Endothelial cell of umbilical vein (primary cell): ENCODE results near the gene SLC44A5. TPM values are rescaled to one million over a fixed set of nuclear protein-coding genes. Genes with fewer than 3 reads are reported as not detected.

Experiments used
- BruUV-seq: library from RNA; stranded (reverse); fragments of 400-500 nt; replicated peaks from 2 replicates; lab custom pipeline; 2021; lab: Mats Ljungman, UMichigan
- CTCF ChIA-PET: fragments of 300-600, 350-600 bp; sonication (Branson Sonifier 250); formaldehyde crosslinking; loops from one replicate; lab custom pipeline; 2021; ENCODE audit warnings: antibody characterized with exemption, inconsistent platforms; lab: Charles Lee
- POLR2A ChIA-PET: fragments of 300-600, 350-600 bp; sonication (Branson Sonifier 250); formaldehyde crosslinking; loops from one replicate; lab custom pipeline; 2021; ENCODE audit warnings: antibody characterized with exemption, inconsistent platforms; lab: Charles Lee
- DNase-seq: peaks from one replicate; pipeline ENCODE4 v3.0.0-alpha.2; 2011; ENCODE audit warnings: low read depth, low spot score
- FAIRE-seq: peaks from 2 replicates; lab custom pipeline; 2011; peaks lifted over from hg19 to GRCh38; lab: Jason Lieb, UNC
- H2AFZ ChIP-seq: 2 replicates; pipeline ENCODE4 v1.6.0; 2012; ENCODE audit warnings: low read depth, low read length, control low read depth, inconsistent platforms
- H3K27ac ChIP-seq: 2 replicates; pipeline ENCODE4 v1.5.1; 2011; ENCODE audit warnings: low read depth, mild to moderate bottlenecking, control low read depth, low read length, moderate library complexity; ENCODE audit not compliant: insufficient read depth
- H3K27me3 ChIP-seq, 2 experiments: 2 replicates each; pipeline versions ENCODE4 v1.6.0 to v1.6.1; 2011; ENCODE audit warnings: low read length in 2 of 2, mixed read lengths in 1 of 2; ENCODE audit not compliant: control insufficient read depth in 2 of 2, insufficient read depth in 2 of 2
- H3K36me3 ChIP-seq, 2 experiments: 2 replicates in 1 of 2; 3 replicates in 1 of 2; pipeline ENCODE4 v1.5.1; 2011; ENCODE audit warnings: low read length in 2 of 2, mild to moderate bottlenecking in 1 of 2, moderate library complexity in 1 of 2; ENCODE audit not compliant: control insufficient read depth in 2 of 2, insufficient read depth in 2 of 2; ENCODE audit errors: extremely low read depth in 1 of 2
- H3K4me1 ChIP-seq: 3 replicates; pipeline ENCODE4 v1.5.1; 2011; ENCODE audit warnings: mild to moderate bottlenecking, low read length; ENCODE audit not compliant: control insufficient read depth, insufficient read depth; ENCODE audit errors: extremely low read depth
- H3K4me2 ChIP-seq: 2 replicates; pipeline ENCODE4 v1.6.1; 2011; ENCODE audit warnings: low read length, control low read depth, mixed read lengths; ENCODE audit not compliant: insufficient read depth
- H3K4me3 ChIP-seq, 3 experiments: fragments of 200-600 bp in 1 of 3; sonication (generic), shearing (Covaris generic) in 1 of 3; replicated peaks in 1 of 3; 2 replicates each; pipeline ENCODE4 v1.5.1; 2011 to 2016; ENCODE audit warnings: control low read depth in 3 of 3, low read length in 3 of 3, mild to moderate bottlenecking in 2 of 3, inconsistent platforms in 1 of 3, low read depth in 1 of 3, moderate library complexity in 1 of 3; ENCODE audit not compliant: insufficient read depth in 1 of 3
- H3K79me2 ChIP-seq: 2 replicates; pipeline ENCODE4 v1.6.0; 2012; ENCODE audit warnings: low read length, inconsistent platforms; ENCODE audit not compliant: control insufficient read depth, insufficient read depth
- H3K9ac ChIP-seq: replicated peaks from 2 replicates; pipeline ENCODE3; 2011; ENCODE audit warnings: low read length, control low read depth; ENCODE audit not compliant: insufficient read depth; ENCODE audit errors: extremely low read depth
- H3K9me1 ChIP-seq: replicated peaks from 3 replicates; pipeline ENCODE4 v1.6.0; 2011; ENCODE audit warnings: mild to moderate bottlenecking, low read length; ENCODE audit not compliant: control insufficient read depth, insufficient read depth; ENCODE audit errors: extremely low read depth
- H3K9me3 ChIP-seq: replicated peaks from 2 replicates; pipeline ENCODE4 v1.5.1; 2012; ENCODE audit warnings: low read length, inconsistent platforms; ENCODE audit not compliant: control insufficient read depth, insufficient read depth
- H4K20me1 ChIP-seq: replicated peaks from 2 replicates; pipeline ENCODE3; 2011; ENCODE audit warnings: mild to moderate bottlenecking, low read length; ENCODE audit not compliant: control insufficient read depth, insufficient read depth; ENCODE audit errors: extremely low read depth
- CTCF ChIP-seq, 2 donors: IDR thresholded peaks; 1 replicate in 1 of 2; 2 replicates in 1 of 2; pipeline ENCODE4 v1.5.1; 2011; ENCODE audit warnings: low read length in 2 of 2, mild to moderate bottlenecking in 2 of 2, moderate library complexity in 2 of 2, control low read depth in 1 of 2, inconsistent platforms in 1 of 2, low read depth in 1 of 2; ENCODE audit not compliant: insufficient read depth in 1 of 2; ENCODE audit errors: extremely low read depth in 1 of 2
- EZH2 ChIP-seq: IDR thresholded peaks from 2 replicates; pipeline ENCODE4 v1.6.1; 2012; ENCODE audit warnings: borderline replicate concordance, low read depth, mild to moderate bottlenecking, moderate library complexity, low read length, inconsistent platforms; ENCODE audit not compliant: severe bottlenecking
- FOS ChIP-seq: IDR thresholded peaks from 2 replicates; pipeline ENCODE4 v1.6.1; 2011; ENCODE audit warnings: mild to moderate bottlenecking, low read length, moderate library complexity, borderline replicate concordance; ENCODE audit not compliant: insufficient read depth
- GATA2 ChIP-seq: IDR thresholded peaks from 2 replicates; pipeline ENCODE4 v1.7.0; 2011; ENCODE audit warnings: low read depth, mild to moderate bottlenecking, moderate library complexity, mixed read lengths, low read length; ENCODE audit not compliant: insufficient read length, insufficient read depth
- JUN ChIP-seq: IDR thresholded peaks from 2 replicates; pipeline ENCODE4 v1.6.1; 2011; ENCODE audit warnings: borderline replicate concordance, low read depth; ENCODE audit not compliant: insufficient read length, insufficient read depth
- MAX ChIP-seq: IDR thresholded peaks from 2 replicates; pipeline ENCODE4 v1.6.1; 2011; ENCODE audit not compliant: insufficient read depth, insufficient read length
- MYC ChIP-seq: IDR thresholded peaks from one replicate; pipeline ENCODE4 v1.6.1; 2011; ENCODE audit warnings: mild to moderate bottlenecking, low read depth, low read length
- POLR2A ChIP-seq: IDR thresholded peaks from 2 replicates; pipeline ENCODE4 v1.6.1; 2012; ENCODE audit warnings: low read depth, mild to moderate bottlenecking, control low read depth, low read length
- POLR2AphosphoS5 ChIP-seq: IDR thresholded peaks from 2 replicates; pipeline ENCODE4 v1.6.1; 2012; ENCODE audit warnings: low read depth, mild to moderate bottlenecking, control low read depth, low read length, moderate library complexity; ENCODE audit not compliant: insufficient read depth
- dilution Hi-C: fragments of 300-500 bp; cut with MboI; formaldehyde crosslinking; loops from one replicate; pipeline ENCODE4 v1.15.0; 2019; ENCODE audit warnings: low sequenced_read_pairs; ENCODE audit not compliant: extremely low pct_ligation_motif_present
- intact Hi-C: fragments of 100-400 bp; cut with micrococcal nuclease; formaldehyde crosslinking; loops from one replicate; pipeline ENCODE4 v1.10.0; 2022
- polyA plus RNA-seq, 4 experiments: library from polyadenylated mRNA; depleted of rRNA in 3 of 4; stranded (reverse) in 3 of 4; unstranded in 1 of 4; fragments of >200 nt; gene quantifications; 2 replicates each; pipeline versions ENCODE4 v1.2.1 to v1.2.3, GENCODE V29; 2011 to 2012; ENCODE audit warnings: missing spikeins in 1 of 4
- total RNA-seq: library from RNA; stranded (reverse); gene quantifications from 2 replicates; pipeline ENCODE4 v1.2.3, GENCODE V29; 2021

The SLC44A5 gene
- total and polyA plus RNA-seq, 2 donors (not counting 3 experiments of a cell fraction or from before 2014, with no cell fraction given): 1.6 to 3.2 TPM

DNA sequence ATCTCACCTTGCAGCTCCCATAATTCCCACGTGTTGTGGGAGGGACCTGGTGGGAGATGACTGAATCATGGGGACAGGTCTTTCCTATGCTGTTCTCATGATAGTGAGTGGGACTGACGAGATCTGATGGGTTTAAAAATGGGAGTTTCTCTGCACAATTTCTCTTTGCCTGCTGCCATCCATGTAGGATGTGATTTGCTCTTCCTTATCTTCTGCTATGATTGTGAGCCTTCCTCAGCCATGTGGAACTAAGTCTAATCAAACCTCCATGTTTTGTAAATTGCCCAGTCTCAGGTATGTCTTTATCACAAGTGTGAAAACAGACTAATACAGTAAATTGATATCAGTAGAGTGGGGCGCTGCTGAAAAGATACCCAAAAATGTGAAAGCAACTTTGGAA lies 195.7 kb downstream of the SLC44A5 start:
- intact Hi-C loops: no loop called here
- POLR2A ChIA-PET: no interaction called here
- H3K4me3 ChIP-seq: no peak overlapping the region
- H4K20me1 ChIP-seq: no peaks in the 10 kb centered on the region
- no peaks in the 10 kb centered on the region for H3K79me2 ChIP-seq
- no peak overlapping the region for H3K4me2 ChIP-seq
- no peak overlapping the region for H2AFZ ChIP-seq
- H3K4me1 ChIP-seq: no peaks in the 10 kb centered on the region
- H3K9me1 ChIP-seq: no peaks in the 10 kb centered on the region
- dilution Hi-C loops: no loop called here
- no peaks in the 10 kb centered on the region for H3K9me3 ChIP-seq
- no peaks in the 10 kb centered on the region for H3K36me3 ChIP-seq
- DNase-seq (no peak), FAIRE-seq (no peak)
- CTCF ChIA-PET: no interaction called here
- H3K9ac ChIP-seq: no peak overlapping the region
- H3K27me3 ChIP-seq: no peaks in the 10 kb centered on the region
- TF ChIP-seq CTCF (IDR thresholded peaks at IDR 0.05; ENCODE audit: extremely low read depth in 1 of 2, insufficient read depth in 1 of 2, low read depth in 1 of 2, low read length in 2 of 2) (no peak), POLR2A (no peak), JUN (no peak), GATA2 (no peak), MYC (no peak), EZH2 (no peak), POLR2AphosphoS5 (no peak), FOS (no peak), MAX (no peak)
- H3K27ac ChIP-seq: no peak overlapping the region
- BruUV-seq: no TSS peak
